Upper lobe of left lung (tissue), 6 donors: ENCODE data around the gene TBCD. TPM values are rescaled to one million over a fixed set of nuclear protein-coding genes. Genes with fewer than 3 reads are reported as not detected.

ENCODE experiments used
- ATAC-seq, 2 donors: fragments of 200-7000 bp; cut with Tn5 transposase; one replicate each; pipeline ENCODE4 v1.9.1; 2022; ENCODE audit warnings: mild to moderate bottlenecking in 2 of 2, moderate library complexity in 2 of 2; ENCODE audit not compliant: low FRiP score in 2 of 2
- DNase-seq, 2 donors: peaks; one replicate each; pipeline ENCODE4 v3.0.0-alpha.2; 2019 to 2020
- H3K27ac ChIP-seq, 4 donors: fragments of 200-600 bp; sonication (generic); one replicate each; pipeline ENCODE4 v1.5.1; 2016 to 2019
- H3K27me3 ChIP-seq, 4 donors: fragments of 200-600 bp; sonication (generic); one replicate each; pipeline ENCODE4 v1.5.1; 2017 to 2019
- H3K36me3 ChIP-seq, 4 donors: fragments of 200-600 bp; sonication (generic); one replicate each; pipeline ENCODE4 v1.5.1; 2016 to 2019
- H3K4me1 ChIP-seq, 4 donors: fragments of 200-600 bp; sonication (generic); one replicate each; pipeline ENCODE4 v1.5.1; 2018 to 2019
- H3K4me3 ChIP-seq, 4 donors: fragments of 200-600 bp; sonication (generic); one replicate each; pipeline ENCODE4 v1.5.1; 2017 to 2019; ENCODE audit warnings: mild to moderate bottlenecking in 2 of 4, moderate library complexity in 1 of 4
- H3K9me3 ChIP-seq, 4 donors: fragments of 200-600 bp; sonication (generic); one replicate each; pipeline ENCODE4 v1.5.1; 2018 to 2019
- EP300 ChIP-seq, 4 donors: sonication (generic); formaldehyde crosslinking; IDR thresholded peaks; one replicate each; pipeline ENCODE4 v1.5.1; 2017; ENCODE audit warnings: antibody characterized with exemption in 4 of 4, control low read depth in 2 of 4
- POLR2A ChIP-seq, 4 donors: fragments of 450-650 bp; IDR thresholded peaks; one replicate each; pipeline ENCODE4 v1.5.1; 2016 to 2017; ENCODE audit warnings: antibody characterized with exemption in 4 of 4, mild to moderate bottlenecking in 2 of 4
- POLR2AphosphoS5 ChIP-seq, 2 donors: sonication (generic); formaldehyde crosslinking; IDR thresholded peaks; one replicate each; pipeline ENCODE4 v1.5.1; 2017; ENCODE audit warnings: antibody characterized with exemption in 2 of 2
- WGBS, 2 donors: methylation state at CpG; one replicate each; pipeline ENCODE4 v1.1.5; 2017 to 2018; 5-methylcytosine and 5-hydroxymethylcytosine counted together
- total RNA-seq, 6 donors: library from RNA; depleted of rRNA in 4 of 6; stranded (reverse); fragments of >200 nt in 4 of 6; gene quantifications; one replicate each; pipeline versions ENCODE4 v1.1.0 to v1.2.1, GENCODE V29; 2016 to 2021
- TF ChIP-seq, protein P1 (sequence below), 6 experiments: fragments of 450-650 bp in 4 of 6; fragments of 200-600 bp in 2 of 6; sonication (generic) in 2 of 6; IDR thresholded peaks; one replicate each; pipeline ENCODE4 v1.5.1; 2016 to 2019; ENCODE audit warnings: antibody characterized with exemption in 6 of 6
- donor health status: DM: no; HTN: no; CAD: no; lungs with moderate emphysema.
- donor health status: DM: no; HTN: yes; CAD: no; lungs with severe emphysema.

The TBCD gene
- total RNA-seq, 6 donors from 2014 or later, result 71.3 to 262 (median 104) TPM

DNA sequence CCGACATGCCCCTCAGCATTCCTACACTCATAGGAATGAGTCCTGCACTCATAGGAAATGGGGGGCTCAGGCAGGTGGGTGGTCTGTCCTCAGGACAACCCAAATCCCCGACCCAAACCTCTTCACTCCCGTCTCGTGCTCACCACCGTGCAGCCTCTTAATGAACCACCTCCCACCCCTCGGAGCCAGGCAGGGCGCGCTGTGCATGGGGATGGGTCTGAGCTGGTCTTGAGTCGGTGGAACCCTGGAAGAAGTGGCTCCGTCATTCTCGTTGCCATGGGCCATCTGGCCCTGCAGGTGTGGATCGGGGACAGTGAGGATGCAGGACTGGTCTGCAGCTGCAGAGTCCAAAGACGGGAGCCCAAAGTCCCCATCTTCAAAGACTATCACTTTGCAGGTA lies 47.0 kb upstream of the TBCD start:
- WGBS, 2 donors, result 84 to 90% methylated on average over 5 to 13 of the region's 13 CpGs
- no peaks in the 10 kb centered on the region for H3K9me3 ChIP-seq
- TF ChIP-seq, protein P1, sequence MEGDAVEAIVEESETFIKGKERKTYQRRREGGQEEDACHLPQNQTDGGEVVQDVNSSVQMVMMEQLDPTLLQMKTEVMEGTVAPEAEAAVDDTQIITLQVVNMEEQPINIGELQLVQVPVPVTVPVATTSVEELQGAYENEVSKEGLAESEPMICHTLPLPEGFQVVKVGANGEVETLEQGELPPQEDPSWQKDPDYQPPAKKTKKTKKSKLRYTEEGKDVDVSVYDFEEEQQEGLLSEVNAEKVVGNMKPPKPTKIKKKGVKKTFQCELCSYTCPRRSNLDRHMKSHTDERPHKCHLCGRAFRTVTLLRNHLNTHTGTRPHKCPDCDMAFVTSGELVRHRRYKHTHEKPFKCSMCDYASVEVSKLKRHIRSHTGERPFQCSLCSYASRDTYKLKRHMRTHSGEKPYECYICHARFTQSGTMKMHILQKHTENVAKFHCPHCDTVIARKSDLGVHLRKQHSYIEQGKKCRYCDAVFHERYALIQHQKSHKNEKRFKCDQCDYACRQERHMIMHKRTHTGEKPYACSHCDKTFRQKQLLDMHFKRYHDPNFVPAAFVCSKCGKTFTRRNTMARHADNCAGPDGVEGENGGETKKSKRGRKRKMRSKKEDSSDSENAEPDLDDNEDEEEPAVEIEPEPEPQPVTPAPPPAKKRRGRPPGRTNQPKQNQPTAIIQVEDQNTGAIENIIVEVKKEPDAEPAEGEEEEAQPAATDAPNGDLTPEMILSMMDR (IDR thresholded peaks at IDR 0.05), result no peak
- TF ChIP-seq POLR2A (IDR thresholded peaks at IDR 0.05) (no peak), EP300 (IDR thresholded peaks at IDR 0.05) (no peak), POLR2AphosphoS5 (IDR thresholded peaks at IDR 0.05) (no peak)
- H3K4me3 ChIP-seq, result no peak overlapping the region
- ATAC-seq (no peak), DNase-seq (peak in 1 of 2 donors; percentile 52)
- no peaks in the 10 kb centered on the region for H3K4me1 ChIP-seq
- no peaks in the 10 kb centered on the region for H3K36me3 ChIP-seq
- H3K27me3 ChIP-seq, result no peaks in the 10 kb centered on the region
- H3K27ac ChIP-seq, result no peak overlapping the region

- DNase-seq, result peak in 1 of 2 donors; percentile 76
- 89 to 94% methylated on average over 3 to 14 of the region's 18 CpGs for WGBS, 2 donors
Observed at GRCh38 chr17:82705756-82706155, 46.1 kb upstream of the TBCD start.

GRCh38 chr17:82709024-82709675 lies 42.7 kb upstream of the TBCD start:
- H3K4me3 ChIP-seq, result no peak overlapping the region
- no peak for ATAC-seq
- H3K4me1 ChIP-seq, result no peaks in the 10 kb centered on the region
- no peak for TF ChIP-seq POLR2A (IDR thresholded peaks at IDR 0.05)
- DNase-seq, result no peak
- no peaks in the 10 kb centered on the region for H3K9me3 ChIP-seq
- H3K36me3 ChIP-seq, result no peaks in the 10 kb centered on the region
- H3K27me3 ChIP-seq, result no peaks in the 10 kb centered on the region
- no peak overlapping the region for H3K27ac ChIP-seq
- WGBS, 2 donors, result 50 to 86% methylated on average over 3 to 5 of the region's 9 CpGs

More at GRCh38 chr17:82705756-82706155, 46.1 kb upstream of the TBCD start:
- Histone ChIP-seq H3K4me3 (no peak overlapping the region), H3K36me3 (no peaks in the 10 kb centered on the region), H3K27ac (no peak overlapping the region), H3K27me3 (no peaks in the 10 kb centered on the region), H3K4me1 (no peaks in the 10 kb centered on the region), H3K9me3 (no peaks in the 10 kb centered on the region)
- no peak for ATAC-seq
- TF ChIP-seq POLR2A (IDR thresholded peaks at IDR 0.05) (no peak), EP300 (IDR thresholded peaks at IDR 0.05) (no peak), POLR2AphosphoS5 (IDR thresholded peaks at IDR 0.05) (no peak)
- TF ChIP-seq, protein P1 (IDR thresholded peaks at IDR 0.05), result no peak

- Histone ChIP-seq H3K36me3 (no peaks in the 10 kb centered on the region), H3K9me3 (no peaks in the 10 kb centered on the region), H3K27me3 (no peaks in the 10 kb centered on the region), H3K4me1 (no peaks in the 10 kb centered on the region), H3K27ac (no peak overlapping the region), H3K4me3 (no peak overlapping the region)
- WGBS, 2 donors, result 84 to 91% methylated on average over 19 to 23 of the region's 25 CpGs
- ATAC-seq (no peak), DNase-seq (no peak)
- TF ChIP-seq EP300 (IDR thresholded peaks at IDR 0.05) (no peak), POLR2AphosphoS5 (IDR thresholded peaks at IDR 0.05) (no peak), POLR2A (IDR thresholded peaks at IDR 0.05) (no peak)
- TF ChIP-seq, protein P1 (IDR thresholded peaks at IDR 0.05), result no peak
Observed at GRCh38 chr17:82709676-82710498, 42.0 kb upstream of the TBCD start.

DNA sequence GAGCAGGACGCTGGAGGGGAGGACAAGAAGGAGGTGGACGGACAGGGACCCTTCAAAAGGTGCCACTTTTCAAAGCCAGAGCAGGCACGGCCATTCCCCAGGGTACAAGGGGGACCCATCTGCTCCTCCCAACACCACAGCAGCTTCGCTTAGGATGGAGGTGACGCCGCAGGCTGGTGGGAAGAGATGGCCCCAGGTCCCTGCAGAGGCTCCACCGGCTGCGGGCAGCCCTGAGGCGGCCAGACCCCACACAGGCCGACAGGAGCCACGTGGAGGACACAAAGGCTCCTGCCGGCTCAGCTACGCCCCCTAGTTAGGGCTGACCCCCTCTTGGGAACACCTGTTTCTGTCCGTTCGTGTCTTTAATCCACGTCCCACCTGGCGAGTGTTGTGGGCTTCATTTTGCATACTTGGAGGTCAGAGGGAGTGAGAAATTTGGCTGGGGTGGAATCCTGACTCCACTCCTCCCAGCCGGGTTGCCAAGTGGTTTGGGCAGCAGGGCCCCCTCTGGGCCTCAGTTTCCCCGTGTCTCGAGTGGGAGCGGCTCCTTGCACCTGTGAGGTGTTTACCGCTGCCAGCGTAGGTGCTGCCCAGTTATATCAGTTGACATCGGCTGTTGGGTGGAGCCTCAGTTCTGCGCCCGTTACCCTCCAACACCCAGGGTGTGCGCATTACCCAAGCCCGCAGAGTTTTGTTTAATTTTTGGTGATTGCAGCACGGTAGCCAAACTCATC lies 41.2 kb upstream of the TBCD start:
- no peak for ATAC-seq
- DNase-seq, result no peak
- WGBS, 2 donors, result 75 to 86% methylated on average over 9 to 22 of the region's 29 CpGs
- no peaks in the 10 kb centered on the region for H3K36me3 ChIP-seq
- H3K9me3 ChIP-seq, result no peaks in the 10 kb centered on the region
- H3K4me3 ChIP-seq, result no peak overlapping the region
- TF ChIP-seq EP300 (IDR thresholded peaks at IDR 0.05) (no peak), POLR2A (IDR thresholded peaks at IDR 0.05) (no peak), POLR2AphosphoS5 (IDR thresholded peaks at IDR 0.05) (no peak)
- TF ChIP-seq, protein P1 (IDR thresholded peaks at IDR 0.05), result no peak
- H3K27me3 ChIP-seq, result no peaks in the 10 kb centered on the region
- H3K4me1 ChIP-seq, result peaks cover under 1 to 1% (median under 1%) of the 10 kb centered on the region in 4 donors
- no peak overlapping the region for H3K27ac ChIP-seq
